ENCODE results near the gene TTC23L.

- no peak for TF ChIP-seq CTCF (IDR thresholded peaks at IDR 0.05 in 4 of 5, conservative IDR thresholded peaks at IDR 0.05 in 1 of 5)
- TF ChIP-seq POLR2A (IDR thresholded peaks at IDR 0.05), result no peak
Measured at GRCh38 chr5:34833976-34834793, 4.8 kb upstream of the TTC23L start.

All from gastrocnemius medialis (tissue), 4 donors.